SK-N-MC (cell line): Measurements from ENCODE around the gene PLXNA4.

Source experiments
- EZH2 ChIP-seq: fragments of 200-600 bp; sonication (generic); IDR thresholded peaks from one replicate; pipeline ENCODE4 v1.6.1; 2017; ENCODE audit warnings: antibody characterized with exemption
- FOXP2 ChIP-seq: optimal IDR thresholded peaks from 2 replicates; pipeline ENCODE3; 2011; ENCODE audit warnings: mild to moderate bottlenecking, moderate library complexity; ENCODE audit not compliant: insufficient read depth; ENCODE audit errors: extremely low read length, control extremely low read depth
- POLR2AphosphoS5 ChIP-seq: IDR thresholded peaks from 2 replicates; pipeline ENCODE4 v1.6.1; 2012; ENCODE audit warnings: mild to moderate bottlenecking, low read depth, low read length, borderline replicate concordance

DNA sequence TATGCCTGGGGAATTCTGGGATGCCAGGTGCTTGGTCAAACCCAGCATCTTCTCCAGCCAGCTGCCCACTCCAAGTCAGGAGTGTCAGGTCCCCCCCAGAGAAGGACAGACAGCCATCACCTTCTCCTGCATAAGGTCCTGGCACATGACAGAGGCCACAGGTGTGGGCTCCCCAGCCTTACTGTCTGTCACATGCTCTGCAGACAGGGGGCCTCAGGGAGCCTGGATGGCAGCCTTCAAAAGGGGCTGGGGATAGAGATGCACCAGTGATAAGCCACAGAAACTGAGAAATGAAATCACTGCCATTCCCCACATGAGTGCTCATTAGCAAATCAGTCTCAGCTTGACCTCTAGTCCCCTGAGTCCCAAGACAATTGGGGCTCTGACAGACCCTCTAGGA, 72.9 kb downstream of the PLXNA4 start:
- TF ChIP-seq EZH2, result no peak
- TF ChIP-seq POLR2AphosphoS5, result no peak
- TF ChIP-seq FOXP2, result no peak
